ENCODE data around the gene SLC18B1. TPM values are rescaled to one million over a fixed set of nuclear protein-coding genes. Genes with fewer than 3 reads are reported as not detected.

The SLC18B1 gene
- 4.6 and 6.8 TPM in 2 replicates for total RNA-seq

DNA sequence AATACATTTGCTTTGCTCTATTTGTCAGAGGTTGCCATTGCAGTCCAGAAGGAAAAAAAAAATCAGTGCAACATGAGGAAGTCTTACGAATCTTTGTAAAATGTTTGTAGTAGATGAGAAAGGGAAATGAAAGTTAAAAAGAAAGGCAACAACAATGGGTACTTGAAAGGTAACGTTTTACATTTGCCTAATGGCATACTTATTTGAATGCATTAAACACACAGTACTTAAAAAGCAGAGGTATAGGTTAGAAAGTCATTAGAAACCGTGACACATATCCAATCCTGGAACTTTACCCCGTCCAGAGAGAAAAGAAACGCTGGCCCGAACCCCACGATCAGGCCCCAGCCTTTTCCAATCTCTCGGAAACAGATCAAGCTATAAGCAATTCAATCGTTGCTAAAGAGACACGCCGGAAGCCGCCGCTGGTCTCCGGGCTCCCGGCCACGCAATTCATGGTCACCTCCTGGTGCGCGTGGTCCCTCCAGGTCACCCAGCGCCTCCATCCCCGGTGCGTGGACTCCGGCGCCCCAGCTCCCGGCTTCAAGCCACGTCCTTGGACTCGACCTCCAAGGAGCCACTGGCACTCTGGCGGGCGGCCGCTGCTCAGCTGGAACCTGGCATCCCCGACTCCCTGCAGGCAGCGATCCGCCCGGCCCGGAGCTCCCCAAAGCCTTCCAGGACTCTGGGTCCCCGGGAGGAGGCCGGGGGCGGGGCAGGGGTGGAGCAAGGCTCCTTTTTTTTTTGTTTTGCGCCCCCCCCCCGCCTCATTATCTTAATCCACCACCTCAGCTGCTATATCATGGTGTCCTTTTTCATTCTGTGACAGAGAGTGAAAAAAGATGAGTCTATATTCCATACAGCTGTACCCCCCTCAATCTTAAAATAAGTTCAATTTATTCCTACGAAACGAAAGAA is at the start of gene SLC18B1:
Gene SLC18B1, minus strand, starts transcription at position 687 of the 918 bp plus-strand sequence. Its CDS starts 181 bp downstream, at position 506.

Other genes with a start within 250 kb of the SLC18B1 start
- gene TAAR8, start 246.0 kb downstream of the SLC18B1 start, total RNA-seq = not detected in 2 replicates
- gene TAAR6, start 228.3 kb downstream of the SLC18B1 start, total RNA-seq = not detected in 2 replicates
- not detected in 2 replicates for gene TAAR5, start 208.9 kb downstream of the SLC18B1 start, total RNA-seq
- gene TAAR2, start 174.4 kb downstream of the SLC18B1 start, total RNA-seq = not detected in 2 replicates
- not detected in 2 replicates for gene TAAR1, start 139.5 kb downstream of the SLC18B1 start, total RNA-seq
- gene VNN1, start 84.6 kb downstream of the SLC18B1 start, total RNA-seq = under 0.01 TPM in 1 of 2 replicates, not detected in the other
- gene VNN2, start 40.7 kb downstream of the SLC18B1 start, total RNA-seq = 0.58 and 0.85 TPM in 2 replicates
- gene RPS12, start 15.9 kb upstream of the SLC18B1 start, total RNA-seq = 1,174 and 1,245 TPM in 2 replicates